Measurements from ENCODE around the gene STAMBPL1. TPM values are rescaled to one million over a fixed set of nuclear protein-coding genes. Genes with fewer than 3 reads are reported as not detected.
"Not testable (repeated sequence)": the region's sequence is repeated elsewhere in the genome, so short reads cannot be mapped to it uniquely, and the experiment has no call there.

Gene STAMBPL1
- total RNA-seq, 1 experiment from 2014 or later, result 25.2 TPM

GRCh38 chr10:88882646-88883447 is 2.8 kb downstream of the STAMBPL1 start:
- Histone ChIP-seq H3K27ac (ENCODE audit: low read length) (peak overlapping the region; percentile 100), H3K4me3 (ENCODE audit: low read depth in 2 of 2, low read length in 2 of 2) (peak overlapping the region; percentile 67 to 72), H3K4me1 (ENCODE audit: control insufficient read depth, insufficient read depth, low read length) (peaks cover 60% of the 10 kb centered on the region)
- in situ Hi-C loops (cut with HindIII; ENCODE audit: low pct_unique_long_range_greater_than_20kb, low sequenced_read_pairs); H3K9me3 ChIP-seq (ENCODE audit: control insufficient read depth, insufficient read depth, low read depth, low read length); ATAC-seq; H3K36me3 ChIP-seq (ENCODE audit: control insufficient read depth, insufficient read depth, low read length); H3K27me3 ChIP-seq (ENCODE audit: control insufficient read depth, insufficient read depth, low read length); intact Hi-C loops (cut with micrococcal nuclease; ENCODE audit: unreplicated experiment); BruUV-seq (replicated peaks): not testable (repeated sequence)
- CTCF ChIA-PET, result interaction anchor here (0.6 kb wide), 1 partner anchor 52 kb away, joined by 4 read pairs; no protein-coding TSS in a partner anchor
- POLR2A ChIA-PET, result interaction anchor here (0.6 kb wide), 1 partner anchor 189 kb away, joined by 3 read pairs; no protein-coding TSS in a partner anchor
- peak; percentile 83 for DNase-seq (ENCODE audit: low read depth, low spot score)
- peak; percentile 32; the same call in 1 of the 2 replicates for TF ChIP-seq POLR2AphosphoS5 (IDR thresholded peaks at IDR 0.05; ENCODE audit: low read depth, low read length)

GRCh38 chr10:88883448-88883809 is 3.4 kb downstream of the STAMBPL1 start:
- CTCF ChIA-PET, result no interaction called here
- intact Hi-C loops (cut with micrococcal nuclease; ENCODE audit: unreplicated experiment), result no loop called here
- peak overlapping the region; percentile 67 to 72; a peak in 3 of 4 replicates for H3K4me3 ChIP-seq (ENCODE audit: low read depth in 2 of 2, low read length in 2 of 2)

More at GRCh38 chr10:88883448-88883809, 3.4 kb downstream of the STAMBPL1 start:
- Histone ChIP-seq H3K27me3 (ENCODE audit: control insufficient read depth, insufficient read depth, low read length) (no peaks in the 10 kb centered on the region), H3K36me3 (ENCODE audit: control insufficient read depth, insufficient read depth, low read length) (no peaks in the 10 kb centered on the region), H3K9me3 (ENCODE audit: control insufficient read depth, insufficient read depth, low read depth, low read length) (no peaks in the 10 kb centered on the region), H3K27ac (ENCODE audit: low read length) (peak overlapping the region; percentile 100), H3K4me1 (ENCODE audit: control insufficient read depth, insufficient read depth, low read length) (peaks cover 63% of the 10 kb centered on the region)
- in situ Hi-C loops (cut with HindIII; ENCODE audit: low pct_unique_long_range_greater_than_20kb, low sequenced_read_pairs), result no loop called here
- no peak for ATAC-seq
- no peak for TF ChIP-seq POLR2AphosphoS5 (IDR thresholded peaks at IDR 0.05; ENCODE audit: low read depth, low read length)
- no peak for TF ChIP-seq SIN3A (IDR thresholded peaks at IDR 0.05; ENCODE audit: borderline replicate concordance, insufficient read depth, low read depth, low read length)
- TF ChIP-seq REST (IDR thresholded peaks at IDR 0.05; ENCODE audit: insufficient read depth in 1 of 2, low read depth in 2 of 2, low read length in 1 of 2), result no peak
- TF ChIP-seq TCF7L2 (IDR thresholded peaks at IDR 0.05; ENCODE audit: low read depth, low read length), result no peak
- TF ChIP-seq CTCF (IDR thresholded peaks at IDR 0.05), result no peak
- DNase-seq (ENCODE audit: low read depth, low spot score), result no peak
- POLR2A ChIA-PET, result no interaction called here
- no TSS peak for BruUV-seq (replicated peaks)
